GM12878 (cell line): ENCODE results near the gene LRRC45.

Experiments used
- CHD4 ChIP-seq: fragments of 200-600 bp; sonication (generic); IDR thresholded peaks from 2 replicates; pipeline ENCODE4 v1.6.1; 2016; ENCODE audit warnings: mild to moderate bottlenecking
- MAX ChIP-seq: IDR thresholded peaks from 2 replicates; pipeline ENCODE4 v1.6.1; 2012; ENCODE audit warnings: low read depth, low read length, improper control_type of control experiment
- MEF2B ChIP-seq: fragments of 450-650 bp; IDR thresholded peaks from 2 replicates; pipeline ENCODE4 v1.6.1; 2018; ENCODE audit warnings: mild to moderate bottlenecking, moderate library complexity; ENCODE audit not compliant: partially characterized antibody, poor library complexity, severe bottlenecking
- MTA3 ChIP-seq: IDR thresholded peaks from 2 replicates; pipeline ENCODE4 v1.6.1; 2012; ENCODE audit warnings: low read length, inconsistent platforms, borderline replicate concordance
- MXI1 ChIP-seq: fragments of 150-350 bp; IDR thresholded peaks from 2 replicates; pipeline ENCODE4 v1.6.1; 2011; ENCODE audit warnings: low read depth, mild to moderate bottlenecking, inconsistent platforms, low read length, improper control_type of control experiment
- MYC ChIP-seq: IDR thresholded peaks from 2 replicates; pipeline ENCODE4 v1.6.1; 2011; ENCODE audit warnings: mild to moderate bottlenecking, low read length, moderate library complexity, inconsistent platforms; ENCODE audit not compliant: insufficient read depth, insufficient replicate concordance, insufficient read length, severe bottlenecking
- POLR2A ChIP-seq: IDR thresholded peaks from 2 replicates; pipeline ENCODE4 v1.6.1; 2011; ENCODE audit warnings: low read depth, mild to moderate bottlenecking, low read length
- RAD21 ChIP-seq: IDR thresholded peaks from 2 replicates; pipeline ENCODE4 v1.6.1; 2011; ENCODE audit warnings: mild to moderate bottlenecking, low read depth, low read length, moderate library complexity; ENCODE audit not compliant: insufficient read depth
- SMC3 ChIP-seq: IDR thresholded peaks from 2 replicates; pipeline ENCODE4 v1.6.1; 2011; ENCODE audit warnings: low read length, improper control_type of control experiment, borderline replicate concordance
- SUZ12 ChIP-seq: fragments of 200-600 bp; sonication (generic); IDR thresholded peaks from one replicate; pipeline ENCODE4 v1.6.1; 2018; ENCODE audit warnings: antibody characterized with exemption, mild to moderate bottlenecking; ENCODE audit not compliant: unreplicated experiment
- ZSCAN29 ChIP-seq: fragments of 450-650 bp; IDR thresholded peaks from 2 replicates; pipeline ENCODE4 v1.6.1; 2017; ENCODE audit warnings: mild to moderate bottlenecking, moderate library complexity
- TF ChIP-seq, protein P1 (sequence below), 3 experiments: IDR thresholded peaks in 2 of 3; conservative IDR thresholded peaks in 1 of 3; 2 replicates each; pipeline ENCODE4 v1.5.1; 2011; ENCODE audit warnings: low read depth in 3 of 3, low read length in 3 of 3, mild to moderate bottlenecking in 3 of 3, control low read depth in 2 of 3, moderate library complexity in 2 of 3, inconsistent platforms in 1 of 3, mixed read lengths in 1 of 3; ENCODE audit not compliant: control insufficient read depth in 2 of 3, insufficient read depth in 1 of 3; ENCODE audit errors: extremely low read depth in 1 of 3
- TF ChIP-seq, protein P2 (sequence below): fragments of 450-650 bp; IDR thresholded peaks from 2 replicates; pipeline ENCODE4 v1.6.1; 2017; ENCODE audit warnings: mild to moderate bottlenecking

DNA sequence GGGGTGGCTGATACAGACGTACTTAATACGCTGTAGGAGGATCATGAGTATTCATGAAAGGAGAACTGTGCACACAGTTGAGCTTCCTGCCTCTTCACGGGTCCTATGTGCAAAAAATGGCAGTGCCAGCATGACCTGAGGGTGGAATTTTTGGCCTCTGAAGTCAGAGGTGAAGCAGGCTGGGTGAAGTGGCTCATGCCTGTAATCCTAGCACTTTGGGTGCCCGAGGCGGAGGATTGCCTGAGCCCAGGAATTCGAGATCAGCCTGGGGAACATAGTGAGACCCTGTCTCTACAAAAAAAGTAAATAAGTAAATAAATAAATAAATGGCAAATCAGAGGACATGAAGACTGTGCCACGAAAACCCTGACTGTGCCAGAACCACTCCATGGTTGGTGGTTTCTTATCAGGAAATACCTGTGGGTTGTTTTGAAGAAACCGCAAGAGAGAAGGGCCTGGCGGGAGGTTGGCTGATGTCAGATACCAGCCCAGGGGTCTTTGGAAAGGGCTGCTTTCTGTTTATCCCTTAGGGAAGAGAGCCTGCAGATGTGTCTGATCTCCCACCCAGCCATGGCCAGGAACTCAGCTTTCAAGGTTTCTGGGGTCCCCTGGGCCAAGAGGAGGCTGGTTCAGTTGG, 42.3 kb upstream of the LRRC45 start:
- TF ChIP-seq MTA3 (no peak), MYC (no peak), POLR2A (no peak), MEF2B (no peak), SUZ12 (no peak), MAX (no peak), SMC3 (no peak), ZSCAN29 (no peak), RAD21 (no peak), MXI1 (no peak), CHD4 (no peak)
- TF ChIP-seq, protein P1, sequence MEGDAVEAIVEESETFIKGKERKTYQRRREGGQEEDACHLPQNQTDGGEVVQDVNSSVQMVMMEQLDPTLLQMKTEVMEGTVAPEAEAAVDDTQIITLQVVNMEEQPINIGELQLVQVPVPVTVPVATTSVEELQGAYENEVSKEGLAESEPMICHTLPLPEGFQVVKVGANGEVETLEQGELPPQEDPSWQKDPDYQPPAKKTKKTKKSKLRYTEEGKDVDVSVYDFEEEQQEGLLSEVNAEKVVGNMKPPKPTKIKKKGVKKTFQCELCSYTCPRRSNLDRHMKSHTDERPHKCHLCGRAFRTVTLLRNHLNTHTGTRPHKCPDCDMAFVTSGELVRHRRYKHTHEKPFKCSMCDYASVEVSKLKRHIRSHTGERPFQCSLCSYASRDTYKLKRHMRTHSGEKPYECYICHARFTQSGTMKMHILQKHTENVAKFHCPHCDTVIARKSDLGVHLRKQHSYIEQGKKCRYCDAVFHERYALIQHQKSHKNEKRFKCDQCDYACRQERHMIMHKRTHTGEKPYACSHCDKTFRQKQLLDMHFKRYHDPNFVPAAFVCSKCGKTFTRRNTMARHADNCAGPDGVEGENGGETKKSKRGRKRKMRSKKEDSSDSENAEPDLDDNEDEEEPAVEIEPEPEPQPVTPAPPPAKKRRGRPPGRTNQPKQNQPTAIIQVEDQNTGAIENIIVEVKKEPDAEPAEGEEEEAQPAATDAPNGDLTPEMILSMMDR (IDR thresholded peaks at IDR 0.05 in 2 of 3, conservative IDR thresholded peaks at IDR 0.05 in 1 of 3; ENCODE audit: control insufficient read depth in 2 of 3, extremely low read depth in 1 of 3, insufficient read depth in 1 of 3, low read depth in 3 of 3, low read length in 3 of 3): no peak
- TF ChIP-seq, protein P2, sequence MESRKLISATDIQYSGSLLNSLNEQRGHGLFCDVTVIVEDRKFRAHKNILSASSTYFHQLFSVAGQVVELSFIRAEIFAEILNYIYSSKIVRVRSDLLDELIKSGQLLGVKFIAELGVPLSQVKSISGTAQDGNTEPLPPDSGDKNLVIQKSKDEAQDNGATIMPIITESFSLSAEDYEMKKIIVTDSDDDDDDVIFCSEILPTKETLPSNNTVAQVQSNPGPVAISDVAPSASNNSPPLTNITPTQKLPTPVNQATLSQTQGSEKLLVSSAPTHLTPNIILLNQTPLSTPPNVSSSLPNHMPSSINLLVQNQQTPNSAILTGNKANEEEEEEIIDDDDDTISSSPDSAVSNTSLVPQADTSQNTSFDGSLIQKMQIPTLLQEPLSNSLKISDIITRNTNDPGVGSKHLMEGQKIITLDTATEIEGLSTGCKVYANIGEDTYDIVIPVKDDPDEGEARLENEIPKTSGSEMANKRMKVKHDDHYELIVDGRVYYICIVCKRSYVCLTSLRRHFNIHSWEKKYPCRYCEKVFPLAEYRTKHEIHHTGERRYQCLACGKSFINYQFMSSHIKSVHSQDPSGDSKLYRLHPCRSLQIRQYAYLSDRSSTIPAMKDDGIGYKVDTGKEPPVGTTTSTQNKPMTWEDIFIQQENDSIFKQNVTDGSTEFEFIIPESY: no peak
